HL-60 (cell line): Measurements from ENCODE around the gene ADGRG1.

Experiments used
- DNase-seq, 2 experiments: peaks; one replicate each; pipeline ENCODE4 v3.0.0-alpha.2; 2010 to 2020; ENCODE audit warnings: low read depth in 1 of 2, low spot score in 1 of 2
- H3K27ac ChIP-seq: fragments of 250-450 bp; sonication (Bioruptor Pico); replicated peaks from 2 replicates; pipeline ENCODE4 v1.5.1; 2020; ENCODE audit warnings: mild to moderate bottlenecking, moderate library complexity
- H3K27me3 ChIP-seq: fragments of 250-450 bp; sonication (Bioruptor Pico); 2 replicates; pipeline ENCODE4 v1.5.1; 2021; ENCODE audit warnings: mild to moderate bottlenecking, moderate library complexity; ENCODE audit not compliant: insufficient read depth, poor library complexity, severe bottlenecking
- H3K4me3 ChIP-seq: replicated peaks from 2 replicates; pipeline ENCODE4 v1.5.1; 2011; ENCODE audit warnings: mild to moderate bottlenecking, control low read depth, low read length; ENCODE audit not compliant: insufficient read depth
- CTCF ChIP-seq: IDR thresholded peaks from one replicate; pipeline ENCODE4 v1.5.1; 2011; ENCODE audit warnings: low read length, control low read depth, inconsistent platforms; ENCODE audit not compliant: insufficient read depth
- GABPA ChIP-seq: IDR thresholded peaks from 2 replicates; pipeline ENCODE4 v1.6.1; 2012; ENCODE audit warnings: low read depth
- POLR2AphosphoS5 ChIP-seq: IDR thresholded peaks from 2 replicates; pipeline ENCODE4 v1.6.1; 2012; ENCODE audit warnings: low read depth
- REST ChIP-seq: IDR thresholded peaks from 2 replicates; pipeline ENCODE4 v1.6.1; 2012; ENCODE audit warnings: low read depth; ENCODE audit not compliant: insufficient replicate concordance
- SPI1 ChIP-seq: IDR thresholded peaks from 2 replicates; pipeline ENCODE4 v1.6.1; 2012; ENCODE audit warnings: low read depth, mild to moderate bottlenecking, borderline replicate concordance

Gene ADGRG1

GRCh38 chr16:57707331-57707730 lies 78.9 kb downstream of the ADGRG1 start:
- Histone ChIP-seq H3K27ac (no peak overlapping the region), H3K4me3 (no peak overlapping the region), H3K27me3 (no peaks in the 10 kb centered on the region)
- DNase-seq = no peak
- TF ChIP-seq GABPA (no peak), REST (no peak), SPI1 (no peak), POLR2AphosphoS5 (no peak), CTCF (no peak)

- Histone ChIP-seq H3K4me3 (no peak overlapping the region), H3K27ac (no peak overlapping the region), H3K27me3 (no peaks in the 10 kb centered on the region)
- DNase-seq = no peak
- no peak for TF ChIP-seq GABPA
- TF ChIP-seq REST = no peak
- TF ChIP-seq POLR2AphosphoS5 = no peak
Measured at GRCh38 chr16:57708168-57708567, 79.7 kb downstream of the ADGRG1 start.

GRCh38 chr16:57709663-57710062 lies 81.2 kb downstream of the ADGRG1 start:
- no peak overlapping the region for H3K27ac ChIP-seq
- TF ChIP-seq CTCF (no peak), SPI1 (no peak), REST (no peak), POLR2AphosphoS5 (no peak), GABPA (no peak)
- H3K27me3 ChIP-seq = no peaks in the 10 kb centered on the region
- DNase-seq = no peak
- H3K4me3 ChIP-seq = no peak overlapping the region

- H3K27ac ChIP-seq = no peak overlapping the region
- no peak for DNase-seq
- TF ChIP-seq CTCF (no peak), REST (no peak), POLR2AphosphoS5 (no peak), GABPA (no peak), SPI1 (no peak)
- H3K4me3 ChIP-seq = no peak overlapping the region
- H3K27me3 ChIP-seq = no peaks in the 10 kb centered on the region
Measured at GRCh38 chr16:57711346-57711745, 82.9 kb downstream of the ADGRG1 start.
